GM19463 (cell line): Measurements from ENCODE around the gene ABCC3.

ENCODE experiments used
- ATAC-seq: cut with Tn5 transposase; IDR thresholded peaks from one replicate; pipeline ENCODE4 v1.9.1; 2021; ENCODE audit warnings: mild to moderate bottlenecking, moderate library complexity; ENCODE audit not compliant: unreplicated experiment

The ABCC3 gene

GRCh38 chr17:50641357-50641756 is 6.7 kb downstream of the ABCC3 start:
- ATAC-seq: no peak

GRCh38 chr17:50642071-50642721 is 7.5 kb downstream of the ABCC3 start:
- no peak for ATAC-seq

DNA sequence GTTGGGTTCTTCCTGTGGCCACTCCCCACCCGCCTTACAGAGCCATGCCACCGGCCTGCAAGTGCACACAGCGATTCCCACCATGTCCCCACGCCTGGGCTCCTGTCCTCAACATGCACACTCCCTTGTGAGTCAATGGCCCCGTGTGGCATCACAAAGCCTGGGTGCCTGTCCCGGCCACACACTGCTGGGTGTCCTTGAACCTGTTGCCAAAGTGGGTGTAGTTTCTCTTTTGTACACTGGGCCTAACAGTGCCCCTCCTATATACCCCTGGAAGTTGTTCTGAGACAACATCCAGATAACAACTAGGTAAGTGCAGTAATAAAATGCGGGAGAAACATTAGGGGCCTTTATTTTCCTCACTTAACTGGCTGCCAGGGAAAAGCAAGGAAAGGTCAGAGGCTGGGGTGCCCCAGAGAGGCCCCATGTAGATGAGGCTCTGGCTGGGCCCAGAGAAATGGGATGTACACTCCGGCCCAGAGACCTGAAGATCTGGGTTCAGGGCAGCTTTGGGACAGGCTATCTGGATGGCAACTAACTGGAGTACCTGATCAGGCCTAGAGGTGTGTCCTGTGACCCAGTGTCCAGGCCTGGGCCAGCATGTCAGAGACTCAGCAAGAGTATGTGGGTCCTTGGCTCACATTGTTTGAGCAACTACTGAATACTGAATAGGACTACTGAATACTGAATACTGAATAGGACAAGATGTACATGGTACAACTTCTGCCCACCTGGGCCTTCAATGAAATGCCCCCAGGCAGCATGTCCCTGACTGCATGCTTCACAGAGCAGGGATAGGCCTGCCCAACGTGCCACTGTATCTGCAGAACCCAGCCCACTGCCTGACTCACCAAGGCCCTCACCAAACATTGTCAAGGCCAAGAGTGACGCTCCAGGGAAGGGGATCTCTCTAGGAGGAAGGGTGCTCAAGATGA is 8.3 kb downstream of the ABCC3 start:
- ATAC-seq: no peak

DNA sequence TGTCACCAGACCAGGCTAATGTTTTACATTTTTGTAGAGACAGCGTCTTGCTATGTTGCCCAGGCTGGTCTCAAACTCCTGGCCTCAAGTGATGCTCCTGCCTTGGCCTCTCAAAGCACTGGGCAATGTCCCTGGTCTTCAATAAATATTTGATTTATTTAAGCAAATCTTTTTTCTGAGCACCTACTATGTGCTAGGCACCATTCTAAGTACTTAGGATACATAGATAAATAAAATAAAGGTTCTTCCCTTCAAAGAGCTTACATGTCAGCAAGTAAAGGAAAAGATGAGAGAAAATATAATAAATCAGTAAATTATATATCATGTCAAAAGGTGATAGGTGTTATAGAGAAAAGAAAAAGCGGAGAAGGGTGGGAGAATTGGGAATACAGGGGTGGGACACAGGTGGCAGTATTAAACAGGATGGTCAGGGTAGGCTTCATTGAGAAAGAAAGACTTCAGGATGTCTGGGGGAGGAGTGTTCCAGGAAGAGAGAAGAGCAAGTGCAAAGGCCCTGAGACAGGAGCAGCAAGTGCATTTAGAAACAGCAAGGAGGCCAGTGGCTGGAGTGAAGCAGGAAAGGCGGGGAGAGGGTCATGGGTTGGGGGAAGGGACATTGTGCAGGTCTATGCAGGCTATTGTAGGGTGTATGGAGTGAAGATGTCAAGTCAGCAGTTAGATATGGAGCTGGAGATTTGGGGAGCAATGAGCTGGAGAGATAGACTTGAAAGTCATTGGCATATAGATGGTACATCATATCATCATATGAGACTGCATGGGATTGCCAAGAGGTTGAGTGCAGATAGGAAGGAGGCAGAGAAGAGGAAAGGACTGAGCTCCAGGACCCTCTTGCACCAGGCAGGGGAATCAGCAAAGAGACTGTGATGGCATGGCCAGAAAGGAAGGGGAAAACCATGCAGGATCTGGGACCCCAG is 11.3 kb downstream of the ABCC3 start:
- no peak for ATAC-seq

DNA sequence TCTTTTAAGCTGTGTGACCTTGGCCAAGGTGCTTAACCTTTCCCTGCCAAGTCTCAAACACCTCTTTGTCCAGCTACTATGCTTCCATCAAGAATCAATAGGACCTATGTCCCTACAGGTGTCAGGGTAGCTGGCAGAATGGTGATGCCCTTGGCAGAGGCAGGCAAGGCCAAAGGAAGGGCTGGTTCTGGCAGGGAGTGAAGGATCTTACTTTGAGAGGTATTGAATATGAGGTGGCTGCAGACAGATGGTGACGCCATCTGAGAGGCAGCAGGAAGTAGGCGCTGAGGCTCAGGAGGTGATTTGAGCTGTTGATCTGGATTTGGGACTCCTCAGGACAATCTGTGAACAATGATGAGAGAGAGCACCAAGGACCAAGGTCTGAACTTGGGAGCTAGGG is 12.5 kb downstream of the ABCC3 start:
- ATAC-seq: no peak

GRCh38 chr17:50649042-50649908 is 14.6 kb downstream of the ABCC3 start:
- ATAC-seq: no peak

DNA sequence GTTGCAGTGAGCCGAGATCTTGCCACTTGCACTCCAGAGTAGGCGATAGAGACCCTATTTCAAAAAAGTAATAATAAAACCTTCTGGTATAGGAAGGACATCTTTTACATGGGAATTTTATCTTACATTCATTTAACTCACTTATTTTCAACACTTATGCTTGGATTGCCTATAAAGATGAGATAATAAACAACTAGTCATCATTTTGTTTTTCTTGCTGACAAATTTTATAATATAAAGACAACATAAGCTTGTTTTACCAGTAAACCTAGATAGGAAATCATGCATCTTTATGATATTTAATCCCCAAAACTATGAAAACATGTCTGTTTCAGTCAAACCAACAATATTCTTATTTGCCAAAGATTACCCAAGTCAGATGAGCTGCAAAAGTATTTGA is 17.0 kb downstream of the ABCC3 start:
- no peak for ATAC-seq

- no peak for ATAC-seq
Measured at GRCh38 chr17:50653738-50654137, 19.1 kb downstream of the ABCC3 start.

- no peak for ATAC-seq
Measured at GRCh38 chr17:50656509-50656908, 21.8 kb downstream of the ABCC3 start.

GRCh38 chr17:50657054-50657453 is 22.4 kb downstream of the ABCC3 start:
- ATAC-seq: no peak

DNA sequence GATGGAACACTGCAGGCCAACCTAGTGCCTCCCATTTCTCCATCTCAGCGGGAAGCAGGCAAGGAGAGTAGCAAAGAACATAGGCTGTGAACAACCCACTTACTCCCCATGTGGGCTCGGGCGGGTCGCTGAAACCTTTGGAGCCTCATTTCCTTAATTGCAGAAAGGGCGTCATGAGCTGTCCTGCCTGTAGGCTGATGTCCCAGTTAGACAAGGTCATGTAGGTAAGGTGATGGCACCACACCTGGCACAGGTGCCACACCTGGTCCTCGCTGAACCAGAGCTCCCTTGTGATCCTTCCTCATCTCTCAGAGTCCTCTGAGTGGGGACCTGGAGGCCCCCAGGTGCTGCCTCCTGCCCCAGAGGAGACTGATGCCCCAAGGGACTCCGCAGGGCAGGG is 22.9 kb downstream of the ABCC3 start:
- ATAC-seq: no peak

DNA sequence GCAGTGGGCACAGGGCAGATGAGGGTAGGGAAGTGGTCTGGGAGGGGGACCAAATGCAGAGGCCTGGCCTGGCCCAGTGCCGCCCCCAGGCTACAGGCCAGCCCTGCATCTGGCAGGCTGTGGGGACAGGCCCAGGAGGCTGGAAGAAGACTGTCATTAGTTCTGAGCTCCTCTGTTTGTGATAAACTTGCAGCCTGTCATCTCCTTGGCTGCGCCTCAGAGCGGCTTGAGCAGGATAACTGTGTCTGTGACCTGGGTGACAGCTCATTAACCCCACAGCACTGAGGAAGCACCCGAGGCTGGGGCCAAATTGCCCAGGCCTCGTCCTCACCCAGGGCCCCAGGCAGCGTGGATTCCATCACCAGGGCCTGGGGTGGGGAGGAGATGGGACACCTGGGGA is 23.9 kb downstream of the ABCC3 start:
- no peak for ATAC-seq

- ATAC-seq: no peak
Measured at GRCh38 chr17:50659179-50659578, 24.5 kb downstream of the ABCC3 start.

- no peak for ATAC-seq
Measured at GRCh38 chr17:50660042-50660886, 25.6 kb downstream of the ABCC3 start.

DNA sequence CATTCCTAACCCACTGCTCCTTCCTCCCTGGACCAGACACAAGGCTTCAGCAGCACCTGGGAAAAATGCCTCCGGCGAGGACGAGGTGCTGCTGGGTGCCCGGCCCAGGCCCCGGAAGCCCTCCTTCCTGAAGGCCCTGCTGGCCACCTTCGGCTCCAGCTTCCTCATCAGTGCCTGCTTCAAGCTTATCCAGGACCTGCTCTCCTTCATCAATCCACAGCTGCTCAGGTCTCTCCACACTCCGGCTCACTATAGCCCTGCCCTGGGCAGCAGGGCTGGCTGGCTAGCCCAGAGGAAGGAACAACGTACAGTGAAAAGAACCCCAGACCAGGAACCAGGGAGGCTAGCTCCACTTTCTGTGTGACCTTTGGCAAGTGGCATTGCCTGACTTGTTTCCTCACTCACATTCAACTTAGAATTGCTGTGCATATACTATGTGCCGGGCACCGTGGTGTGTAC is 26.2 kb downstream of the ABCC3 start:
- ATAC-seq: no peak

GRCh38 chr17:50661348-50661747 is 26.7 kb downstream of the ABCC3 start:
- ATAC-seq: no peak

GRCh38 chr17:50661795-50662391 is 27.2 kb downstream of the ABCC3 start:
- ATAC-seq: no peak

DNA sequence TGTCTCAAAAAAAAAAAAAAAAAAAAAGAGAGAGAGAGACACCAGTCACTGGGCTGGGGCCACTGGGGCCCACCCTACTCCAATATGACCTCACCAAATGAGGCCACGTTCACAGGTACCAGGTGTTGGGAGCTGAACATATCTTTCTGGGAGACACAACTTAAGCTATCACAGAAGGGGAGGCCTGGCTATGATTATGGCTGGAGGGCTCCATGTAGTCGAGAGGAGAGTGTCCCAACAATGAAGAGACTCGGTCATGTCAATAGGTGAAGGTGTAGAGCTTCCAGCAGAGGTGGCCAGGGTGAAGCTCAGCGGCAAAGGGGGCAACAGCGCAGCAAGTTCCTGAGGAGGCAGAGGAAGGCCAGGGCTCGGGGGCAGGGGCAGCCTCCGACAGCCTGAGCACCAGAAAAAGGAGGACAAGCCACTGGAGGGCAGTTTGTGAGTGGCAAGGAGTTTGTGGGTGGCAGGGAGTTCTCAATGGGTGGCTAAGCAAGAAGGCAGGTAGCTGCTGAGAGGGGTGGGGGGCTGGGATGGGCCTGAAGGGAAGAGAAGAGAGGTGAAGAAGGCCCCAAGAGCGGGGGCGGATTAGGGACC is 28.0 kb downstream of the ABCC3 start:
- no peak for ATAC-seq
